Brain microvascular endothelial cell (primary cell): ENCODE results near the gene RPS8.
"Not testable (repeated sequence)": the region's sequence is repeated elsewhere in the genome, so short reads cannot be mapped to it uniquely, and the experiment has no call there.

ENCODE experiments used
- DNase-seq: peaks from one replicate; pipeline ENCODE4 v3.0.0-alpha.2; 2020
- H3K27ac ChIP-seq: fragments of 250-450 bp; sonication (Bioruptor Pico); 2 replicates; pipeline ENCODE4 v1.5.1; 2020; ENCODE audit warnings: mild to moderate bottlenecking, moderate library complexity
- H3K27me3 ChIP-seq: fragments of 250-450 bp; sonication (Bioruptor Pico); replicated peaks from 2 replicates; pipeline ENCODE4 v1.5.1; 2020; ENCODE audit warnings: mild to moderate bottlenecking
- H3K36me3 ChIP-seq: fragments of 250-450 bp; sonication (Bioruptor Pico); replicated peaks from 2 replicates; pipeline ENCODE4 v1.5.1; 2020; ENCODE audit warnings: mild to moderate bottlenecking
- H3K4me3 ChIP-seq: 2 replicates; pipeline ENCODE4 v1.5.1; 2011; ENCODE audit warnings: low read depth, mild to moderate bottlenecking, control low read depth, low read length, moderate library complexity
- in situ Hi-C: cut with HindIII; loops from 2 replicates; pipeline ENCODE4 v1.10.0; 2017; ENCODE audit warnings: low sequenced_read_pairs, low pct_ligation_motif_present
- TF ChIP-seq, protein P1 (sequence below): IDR thresholded peaks from 2 replicates; pipeline ENCODE4 v1.5.1; 2011; ENCODE audit warnings: low read depth, mild to moderate bottlenecking, moderate library complexity, low read length, control low read depth, inconsistent platforms; ENCODE audit errors: missing control alignments

The RPS8 gene

DNA sequence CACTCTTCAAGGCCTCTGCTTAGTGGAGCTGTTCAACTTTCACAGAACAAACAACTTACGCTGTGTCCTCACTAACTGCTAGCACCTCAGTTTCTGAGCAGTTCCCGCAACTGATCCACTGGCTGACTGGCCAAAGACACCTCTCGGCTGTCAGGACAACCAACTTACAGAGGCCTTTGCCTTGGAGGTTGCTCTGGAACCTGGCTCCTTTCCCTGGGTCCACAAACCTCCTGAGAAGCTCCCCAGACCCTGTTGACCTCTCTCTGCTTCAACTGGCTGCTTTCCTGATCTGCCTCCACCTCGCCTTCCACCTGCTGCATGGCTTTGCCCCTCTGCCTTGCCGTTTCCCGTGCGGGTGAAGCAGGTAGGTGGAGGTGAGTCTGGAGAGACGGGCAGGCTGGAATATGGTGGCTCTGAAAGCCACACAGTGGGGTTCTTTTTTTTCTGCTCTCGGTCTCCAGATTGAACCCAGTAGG is 45.9 kb downstream of the RPS8 start:
- TF ChIP-seq, protein P1, sequence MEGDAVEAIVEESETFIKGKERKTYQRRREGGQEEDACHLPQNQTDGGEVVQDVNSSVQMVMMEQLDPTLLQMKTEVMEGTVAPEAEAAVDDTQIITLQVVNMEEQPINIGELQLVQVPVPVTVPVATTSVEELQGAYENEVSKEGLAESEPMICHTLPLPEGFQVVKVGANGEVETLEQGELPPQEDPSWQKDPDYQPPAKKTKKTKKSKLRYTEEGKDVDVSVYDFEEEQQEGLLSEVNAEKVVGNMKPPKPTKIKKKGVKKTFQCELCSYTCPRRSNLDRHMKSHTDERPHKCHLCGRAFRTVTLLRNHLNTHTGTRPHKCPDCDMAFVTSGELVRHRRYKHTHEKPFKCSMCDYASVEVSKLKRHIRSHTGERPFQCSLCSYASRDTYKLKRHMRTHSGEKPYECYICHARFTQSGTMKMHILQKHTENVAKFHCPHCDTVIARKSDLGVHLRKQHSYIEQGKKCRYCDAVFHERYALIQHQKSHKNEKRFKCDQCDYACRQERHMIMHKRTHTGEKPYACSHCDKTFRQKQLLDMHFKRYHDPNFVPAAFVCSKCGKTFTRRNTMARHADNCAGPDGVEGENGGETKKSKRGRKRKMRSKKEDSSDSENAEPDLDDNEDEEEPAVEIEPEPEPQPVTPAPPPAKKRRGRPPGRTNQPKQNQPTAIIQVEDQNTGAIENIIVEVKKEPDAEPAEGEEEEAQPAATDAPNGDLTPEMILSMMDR: no peak

DNA sequence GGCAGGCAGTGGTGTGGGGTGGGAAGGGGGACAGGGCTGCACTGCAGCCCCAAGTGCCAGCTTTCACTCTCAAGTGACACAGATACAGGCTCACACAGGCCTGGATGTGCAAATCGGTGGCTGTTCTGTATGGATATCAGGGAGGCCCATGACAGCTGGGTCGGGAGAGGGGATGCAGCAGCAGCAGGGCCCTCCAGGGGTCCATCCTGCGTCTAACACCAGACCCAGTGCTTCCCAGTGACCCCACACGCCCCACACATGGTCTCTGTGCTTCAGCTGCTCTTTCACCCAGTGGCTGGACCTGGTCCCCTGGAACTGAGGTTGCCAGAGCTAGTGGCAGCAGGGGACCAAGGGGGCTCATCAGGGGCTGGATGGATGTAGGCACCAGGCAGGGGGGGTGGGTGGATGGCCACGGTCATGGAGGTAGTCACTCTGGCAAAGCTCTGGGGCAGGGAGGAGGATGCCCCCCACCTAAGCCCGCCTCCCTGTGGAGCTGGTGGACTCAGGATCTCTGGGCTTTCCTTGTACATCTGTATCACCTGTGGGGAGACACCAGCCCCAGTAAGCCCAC is 46.9 kb downstream of the RPS8 start:
- TF ChIP-seq, protein P1: no peak
- no peak overlapping the region for H3K4me3 ChIP-seq
- DNase-seq: no peak
- H3K27ac ChIP-seq: no peak overlapping the region
- H3K27me3 ChIP-seq: no peaks in the 10 kb centered on the region
- in situ Hi-C loops: no loop called here
- no peaks in the 10 kb centered on the region for H3K36me3 ChIP-seq

More for the DNA sequence above, 45.9 kb downstream of the RPS8 start:
- no peaks in the 10 kb centered on the region for H3K36me3 ChIP-seq
- in situ Hi-C loops: no loop called here
- DNase-seq: no peak
- H3K27me3 ChIP-seq: no peaks in the 10 kb centered on the region
- no peak overlapping the region for H3K4me3 ChIP-seq
- no peak overlapping the region for H3K27ac ChIP-seq

DNA sequence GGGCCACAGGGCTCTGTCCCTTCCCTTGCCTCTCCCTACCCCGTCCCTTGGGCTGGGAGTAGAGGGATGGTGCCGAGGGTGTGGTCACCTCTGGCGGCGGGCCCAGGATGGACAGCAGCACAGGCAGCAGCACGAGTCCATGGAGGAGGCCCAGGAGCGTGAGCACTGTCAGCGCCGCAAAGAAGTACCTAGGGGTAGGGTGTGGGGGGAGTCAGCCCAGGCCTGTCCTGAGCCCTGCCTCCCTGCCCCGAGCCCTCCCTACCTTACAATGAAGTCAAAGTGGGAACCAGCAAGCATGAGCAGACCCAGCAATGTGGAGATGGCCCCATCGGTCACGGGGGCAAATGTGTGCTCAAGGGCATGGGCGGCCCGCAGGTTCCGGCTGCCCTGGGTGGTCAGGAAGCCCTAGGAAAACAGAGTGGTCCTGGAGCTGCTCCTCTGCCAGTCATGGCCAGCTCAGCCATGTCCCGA is 47.7 kb downstream of the RPS8 start:
- Histone ChIP-seq H3K4me3 (no peak overlapping the region), H3K27ac (no peak overlapping the region), H3K36me3 (no peaks in the 10 kb centered on the region), H3K27me3 (no peaks in the 10 kb centered on the region)
- TF ChIP-seq, protein P1: no peak
- in situ Hi-C loops: no loop called here
- no peak for DNase-seq

DNA sequence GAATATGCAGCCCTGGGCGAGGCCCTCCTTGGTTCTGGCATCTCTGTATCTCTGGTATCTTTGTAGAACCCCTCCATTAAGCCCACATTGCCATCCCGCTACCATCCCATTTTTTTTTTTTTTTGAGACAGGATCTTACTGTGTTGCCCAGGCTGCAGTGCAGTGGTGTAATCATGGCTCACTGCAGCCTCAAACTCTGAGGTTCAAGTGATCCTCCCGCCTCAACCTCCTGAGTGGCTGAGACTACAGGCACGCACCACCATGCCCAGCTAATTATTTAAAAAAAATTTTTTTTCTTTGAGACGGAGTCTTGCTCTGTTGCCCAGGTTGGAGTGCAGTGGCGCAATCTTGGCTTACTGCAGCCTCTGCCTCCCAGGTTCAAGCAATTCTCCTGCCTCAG is 49.1 kb downstream of the RPS8 start:
- H3K27me3 ChIP-seq, H3K36me3 ChIP-seq, H3K4me3 ChIP-seq, DNase-seq, in situ Hi-C loops, H3K27ac ChIP-seq: not testable (repeated sequence)

DNA sequence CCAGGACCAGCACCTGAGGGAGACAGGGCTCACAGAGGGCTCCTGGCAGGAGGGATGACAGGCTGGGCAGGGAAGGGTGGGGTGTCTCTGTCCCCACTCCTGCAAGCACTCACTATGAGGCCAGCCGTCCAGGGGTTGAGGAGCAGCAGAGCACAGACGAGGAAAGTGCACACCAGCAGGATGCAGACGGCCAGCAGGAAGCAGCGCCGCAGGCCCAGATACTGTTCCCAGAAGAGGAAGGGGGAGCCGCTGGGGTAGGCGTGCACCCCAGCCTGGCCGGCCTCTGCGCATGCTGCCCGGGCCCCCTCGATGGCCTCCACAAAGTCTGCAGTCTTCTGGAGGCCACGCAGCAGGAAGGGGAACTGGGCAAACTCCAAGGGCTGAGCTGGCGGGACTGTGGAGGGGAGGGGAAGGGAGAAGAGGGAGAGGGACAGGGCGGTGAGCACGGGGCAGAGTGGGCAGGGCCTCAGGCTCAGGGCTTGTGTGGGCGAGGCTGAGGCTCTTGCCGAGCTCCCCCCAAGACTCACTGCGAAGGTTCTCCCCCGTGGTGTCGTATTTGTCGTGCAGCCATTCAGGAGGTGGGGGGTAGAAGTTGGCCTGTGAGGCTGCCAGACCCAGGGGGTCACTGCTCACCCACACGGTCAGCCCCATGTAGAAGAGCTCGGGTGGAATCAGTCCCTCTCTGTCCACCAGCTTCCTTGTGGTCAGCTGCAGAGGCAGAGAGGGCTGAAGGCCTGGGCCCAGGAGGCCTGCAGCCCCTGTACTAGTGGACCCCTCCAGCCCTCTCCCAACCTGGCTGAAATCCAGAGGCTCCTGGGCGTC is 51.2 kb downstream of the RPS8 start:
- in situ Hi-C loops: no loop called here
- no peak for DNase-seq
- Histone ChIP-seq H3K4me3 (no peak overlapping the region), H3K36me3 (no peaks in the 10 kb centered on the region), H3K27ac (no peak overlapping the region), H3K27me3 (no peaks in the 10 kb centered on the region)
- TF ChIP-seq, protein P1: no peak

DNA sequence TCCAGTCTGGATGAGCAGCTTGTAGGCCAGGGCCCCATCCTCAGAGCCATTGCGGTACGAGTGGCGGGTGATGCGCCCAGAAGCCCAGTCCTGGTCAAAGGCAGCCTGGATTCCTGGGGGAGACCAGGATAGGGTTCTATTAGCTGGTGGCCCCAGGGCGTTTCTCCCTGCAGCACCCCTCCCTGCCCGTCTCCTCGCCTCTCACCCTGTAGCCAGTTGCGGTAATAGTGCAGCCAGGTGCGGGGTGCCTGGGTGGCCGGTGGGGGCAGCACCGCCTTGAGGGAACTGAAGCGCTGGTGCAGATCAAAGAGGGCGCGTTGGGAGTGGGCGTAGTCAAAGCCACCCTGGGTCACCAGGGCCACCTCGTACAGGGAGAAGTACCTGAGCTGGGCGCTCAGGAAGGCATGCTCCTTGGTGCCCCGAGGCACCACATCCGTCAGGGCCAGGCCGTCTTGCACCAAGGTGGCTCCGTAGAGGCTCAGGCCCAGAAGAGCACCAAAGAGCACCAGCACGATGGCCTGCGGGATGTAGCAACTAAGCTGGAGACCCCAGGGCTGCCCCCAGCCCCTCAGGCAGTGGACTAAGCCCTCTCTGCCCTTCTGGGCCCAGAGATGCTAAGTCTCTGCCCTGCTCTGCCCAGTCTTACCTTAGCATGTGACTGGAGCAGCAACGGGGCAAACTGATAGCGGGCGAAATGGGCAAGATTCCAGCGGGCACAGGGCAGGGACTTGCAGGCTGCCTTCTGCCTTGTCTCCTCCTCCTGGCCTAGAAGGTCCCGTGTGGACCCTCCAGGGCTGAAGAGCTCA is 52.1 kb downstream of the RPS8 start:
- Histone ChIP-seq H3K27me3 (no peaks in the 10 kb centered on the region), H3K27ac (no peak overlapping the region), H3K4me3 (no peak overlapping the region), H3K36me3 (no peaks in the 10 kb centered on the region)
- TF ChIP-seq, protein P1: no peak
- no peak for DNase-seq
- in situ Hi-C loops: no loop called here
